Stimulated activated naive CD8-positive, alpha-beta T cell treated with anti-CD3 and anti-CD28 coated beads, Interleukin-15, amount 100 ng/mL, for 72 hours (primary cell): Measurements from ENCODE around the gene DYRK1A.
"Not testable (repeated sequence)": the region's sequence is repeated elsewhere in the genome, so short reads cannot be mapped to it uniquely, and the experiment has no call there.

ENCODE experiments used
- ATAC-seq: fragments of 150-1000 bp; cut with Tn5 transposase; 2 replicates; pipeline ENCODE4 v1.10.0; 2021; ENCODE audit warnings: mild to moderate bottlenecking, moderate library complexity
- DNase-seq, 2 donors: peaks; one replicate each; pipeline ENCODE4 v3.0.0; 2021 to 2022
- H3K27ac Mint-ChIP-seq, 2 donors: one replicate each; pipeline ENCODE4 v1.8.0; 2022; ENCODE audit warnings: mild to moderate bottlenecking in 2 of 2, mixed read lengths in 2 of 2, moderate library complexity in 2 of 2
- H3K27me3 Mint-ChIP-seq: one replicate; pipeline ENCODE4 v1.8.0; 2022; ENCODE audit warnings: mixed read lengths
- H3K4me1 Mint-ChIP-seq: one replicate; pipeline ENCODE4 v1.8.0; 2022; ENCODE audit warnings: mild to moderate bottlenecking, mixed read lengths
- H3K4me3 Mint-ChIP-seq, 2 donors: one replicate each; pipeline ENCODE4 v1.8.0; 2022; ENCODE audit warnings: mild to moderate bottlenecking in 2 of 2, mixed read lengths in 2 of 2, moderate library complexity in 1 of 2
- H3K9me3 Mint-ChIP-seq, 2 donors: one replicate each; pipeline ENCODE4 v1.8.0; 2022; ENCODE audit warnings: mixed read lengths in 2 of 2

Gene DYRK1A

DNA sequence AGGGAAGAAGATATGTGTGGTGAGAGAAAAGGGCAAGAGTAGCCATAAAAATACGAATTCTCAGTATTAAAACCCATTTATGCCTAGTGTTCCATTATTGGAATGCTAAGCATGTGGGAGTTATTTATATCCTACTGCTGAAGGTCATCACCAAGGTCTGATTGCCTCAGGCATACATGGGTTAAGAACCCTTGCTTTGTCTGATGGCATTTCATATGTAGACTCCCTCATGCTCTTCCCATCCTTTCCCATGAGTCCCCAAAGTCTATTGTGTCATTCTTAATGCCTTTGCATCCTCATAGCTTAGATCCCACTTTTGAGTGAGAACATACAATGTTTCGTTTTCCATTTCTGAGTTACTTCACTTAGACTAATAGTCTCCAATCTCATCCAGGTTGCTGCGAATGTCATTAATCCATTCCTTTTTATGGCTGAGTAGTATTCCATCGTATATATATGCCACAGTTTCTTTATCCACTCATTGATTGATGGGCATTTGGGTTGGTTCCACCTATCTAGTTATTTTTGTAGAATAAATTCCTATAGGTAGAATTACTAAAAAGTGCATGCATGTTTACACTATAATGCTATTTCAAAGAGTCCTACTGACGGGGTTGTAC is 172.5 kb downstream of the DYRK1A start:
- DNase-seq, result no peak
- Mint-ChIP-seq H3K4me3 (no peak overlapping the region), H3K4me1 (no peaks in the 10 kb centered on the region), H3K27ac (no peak overlapping the region), H3K27me3 (peaks cover 34% of the 10 kb centered on the region), H3K9me3 (peaks cover 23% of the 10 kb centered on the region in 2 donors)
- ATAC-seq, result no peak

DNA sequence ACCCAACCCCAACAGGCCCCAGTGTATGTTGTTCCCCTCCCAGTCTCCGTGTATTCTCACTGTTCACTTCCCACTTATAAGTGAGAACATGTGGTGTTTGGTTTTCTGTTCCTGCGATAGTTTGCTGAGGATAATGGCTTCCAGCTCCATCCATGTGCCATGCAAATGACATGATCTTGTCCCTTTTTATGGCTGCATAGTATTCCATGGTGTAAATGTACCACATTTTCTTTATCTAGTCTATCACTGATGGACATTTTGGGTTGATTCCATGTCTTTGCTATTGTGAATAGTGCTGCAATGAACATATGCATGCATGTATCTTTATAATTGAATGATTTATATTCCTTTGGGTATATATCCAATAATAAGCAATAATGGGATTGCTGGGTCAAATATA is 174.6 kb downstream of the DYRK1A start:
- peak overlapping the region in 1 of 2 donors; percentile 26 for H3K27ac Mint-ChIP-seq
- H3K27me3 Mint-ChIP-seq, result peaks cover 20% of the 10 kb centered on the region
- not testable (repeated sequence) for H3K4me1 Mint-ChIP-seq, DNase-seq, ATAC-seq, H3K4me3 Mint-ChIP-seq
- H3K9me3 Mint-ChIP-seq, result peaks cover 23% of the 10 kb centered on the region in 2 donors

DNA sequence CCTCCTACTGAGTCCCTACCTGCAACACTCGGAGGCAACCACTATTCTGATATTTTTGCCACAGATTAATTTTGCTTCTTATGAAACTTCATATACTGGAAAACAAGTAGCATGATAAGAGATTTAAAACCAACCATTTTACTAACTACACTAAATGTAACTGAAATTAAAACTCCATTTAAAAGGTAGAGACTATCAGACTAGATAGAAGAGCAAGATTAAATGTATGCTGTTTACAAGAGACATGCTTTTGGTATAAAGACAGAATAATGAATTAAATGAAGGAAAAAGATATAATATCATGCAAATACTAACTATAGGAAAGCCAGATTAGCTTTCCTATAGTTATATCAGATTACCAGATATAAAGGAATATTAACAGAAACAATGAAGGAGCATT is 175.9 kb downstream of the DYRK1A start:
- no peak overlapping the region for H3K4me3 Mint-ChIP-seq
- ATAC-seq (no peak), DNase-seq (no peak)
- peaks cover 15% of the 10 kb centered on the region for H3K4me1 Mint-ChIP-seq
- H3K27ac Mint-ChIP-seq, result no peak overlapping the region
- peaks cover 21% of the 10 kb centered on the region for H3K27me3 Mint-ChIP-seq
- H3K9me3 Mint-ChIP-seq, result peaks cover 11 to 14% of the 10 kb centered on the region in 2 donors

DNA sequence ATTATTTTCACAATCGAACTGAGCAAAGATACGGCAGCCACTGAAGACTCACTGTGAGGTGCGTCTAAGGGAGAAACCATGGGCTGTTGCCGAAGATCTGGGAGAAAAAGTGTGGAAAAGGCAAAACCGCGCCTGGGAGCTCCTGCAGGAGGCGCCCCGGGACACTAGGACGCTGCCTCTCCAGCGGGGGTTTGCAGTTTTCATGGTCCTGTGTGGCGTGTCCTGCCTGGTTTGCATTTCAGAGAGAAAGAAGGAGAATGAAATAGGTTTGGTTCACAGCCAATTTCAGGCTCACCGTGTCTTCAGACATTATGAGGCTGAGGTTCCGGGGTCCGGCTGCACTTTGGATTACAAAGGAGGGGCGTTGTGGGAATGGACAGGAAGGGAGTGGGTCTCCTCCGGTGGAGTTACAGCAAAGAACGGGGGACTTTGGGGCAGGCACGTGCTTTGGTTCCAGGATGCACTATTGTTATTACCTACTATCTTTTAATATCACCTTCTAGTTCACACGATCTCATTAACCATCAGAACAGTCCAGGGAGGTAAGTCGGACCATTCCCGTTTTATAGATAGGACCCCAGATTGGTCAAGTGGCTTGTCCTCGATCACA is 179.8 kb downstream of the DYRK1A start:
- Mint-ChIP-seq H3K4me1 (peaks cover 21% of the 10 kb centered on the region), H3K27ac (peak overlapping the region in 1 of 2 donors; percentile 51), H3K27me3 (peaks cover 32% of the 10 kb centered on the region), H3K9me3 (peaks cover 10 to 11% of the 10 kb centered on the region in 2 donors), H3K4me3 (peak overlapping the region in 1 of 2 donors; percentile 35)
- no peak for DNase-seq
- ATAC-seq, result no peak

DNA sequence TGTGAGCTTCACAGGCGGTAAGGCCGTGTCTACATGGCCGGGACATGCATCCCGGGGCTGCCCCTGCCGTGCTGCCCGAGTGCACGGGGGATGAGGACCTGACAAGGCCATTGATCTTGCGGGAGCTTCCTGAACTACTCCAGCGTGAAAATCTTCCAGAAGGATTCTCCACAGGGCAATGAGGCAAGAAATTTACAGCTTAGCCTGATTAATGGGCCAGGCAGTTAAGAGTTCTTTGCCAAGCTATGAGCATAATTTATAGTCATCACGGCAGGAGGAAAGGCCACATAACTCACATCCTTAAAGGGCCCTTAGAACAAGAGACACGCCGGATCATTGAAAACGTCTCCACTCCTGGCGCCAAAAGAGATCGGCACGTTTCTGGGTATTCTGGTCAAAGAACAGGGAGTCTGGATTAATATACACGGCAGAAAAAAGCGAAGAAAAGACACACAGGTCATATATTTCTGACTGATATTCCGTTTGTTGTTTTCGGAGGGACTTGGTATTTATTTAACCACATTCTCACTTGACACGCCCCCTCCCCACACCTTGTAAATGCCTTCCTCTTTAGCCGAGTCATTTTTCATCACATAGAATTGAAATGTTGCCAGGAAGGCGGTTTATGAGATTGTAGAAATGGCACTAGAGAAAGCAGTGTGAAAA is 180.5 kb downstream of the DYRK1A start:
- no peak for DNase-seq
- peaks cover 10 to 11% of the 10 kb centered on the region in 2 donors for H3K9me3 Mint-ChIP-seq
- peak overlapping the region; percentile 35 to 52 for H3K4me3 Mint-ChIP-seq
- H3K4me1 Mint-ChIP-seq, result peaks cover 21% of the 10 kb centered on the region
- peak; percentile 43 for ATAC-seq
- peak overlapping the region; percentile 16 to 51 for H3K27ac Mint-ChIP-seq
- H3K27me3 Mint-ChIP-seq, result peaks cover 32% of the 10 kb centered on the region

DNA sequence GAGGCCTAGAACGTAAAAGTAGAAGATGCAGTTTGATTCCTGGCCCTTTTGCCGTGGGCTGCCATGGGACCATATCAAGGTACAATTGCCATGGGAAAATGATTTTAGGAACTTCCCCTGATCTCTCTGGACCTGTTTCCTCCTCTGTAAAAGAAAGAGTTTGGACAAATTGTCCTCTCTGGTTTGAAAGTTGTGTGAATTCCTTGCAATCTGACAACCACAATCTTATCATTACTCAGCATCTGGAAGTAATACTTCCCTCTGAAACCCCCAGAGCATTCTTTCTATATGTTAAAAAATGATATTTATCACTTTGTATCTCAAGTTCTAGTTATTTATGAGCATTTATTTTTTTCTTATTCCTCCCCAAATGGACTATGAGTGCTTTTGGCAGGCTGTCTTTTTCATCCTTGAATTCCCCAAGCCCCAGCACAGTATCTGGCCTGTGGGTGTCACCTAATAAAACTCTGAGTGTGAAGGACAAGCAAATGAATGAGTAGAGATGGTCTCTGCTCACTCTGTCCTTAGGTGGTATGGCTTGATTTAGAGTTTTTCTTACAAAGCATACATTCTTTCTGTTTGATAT is 181.1 kb downstream of the DYRK1A start:
- H3K4me1 Mint-ChIP-seq, result peaks cover 21% of the 10 kb centered on the region
- H3K27ac Mint-ChIP-seq, result peak overlapping the region in 1 of 2 donors; percentile 16
- H3K27me3 Mint-ChIP-seq, result peaks cover 38% of the 10 kb centered on the region
- peak overlapping the region in 1 of 2 donors; percentile 35 for H3K4me3 Mint-ChIP-seq
- DNase-seq, result no peak
- no peak for ATAC-seq
- peaks cover 4 to 5% of the 10 kb centered on the region in 2 donors for H3K9me3 Mint-ChIP-seq

DNA sequence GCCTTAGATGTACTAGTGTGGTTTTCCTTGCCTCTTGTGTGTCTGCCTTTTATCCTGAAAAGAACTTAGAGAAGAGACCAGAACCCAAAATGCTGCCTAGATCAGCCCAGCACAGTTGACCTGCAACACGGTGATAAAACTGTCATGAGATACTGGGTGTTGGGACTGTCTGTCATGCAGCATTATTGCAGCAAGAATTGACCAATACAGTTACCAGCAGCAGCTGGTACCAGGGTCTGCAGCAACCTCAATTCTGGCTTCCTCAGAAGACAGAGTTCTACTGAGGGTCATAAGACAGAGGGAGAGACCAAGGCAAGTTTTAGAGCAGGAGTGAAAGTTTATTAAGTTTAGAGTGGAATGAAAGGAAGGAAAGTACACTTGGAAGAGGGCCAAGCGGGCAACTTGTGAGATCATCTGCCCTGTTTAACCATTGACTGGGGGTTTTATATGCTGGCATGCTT is 182.0 kb downstream of the DYRK1A start:
- no peak for DNase-seq

DNA sequence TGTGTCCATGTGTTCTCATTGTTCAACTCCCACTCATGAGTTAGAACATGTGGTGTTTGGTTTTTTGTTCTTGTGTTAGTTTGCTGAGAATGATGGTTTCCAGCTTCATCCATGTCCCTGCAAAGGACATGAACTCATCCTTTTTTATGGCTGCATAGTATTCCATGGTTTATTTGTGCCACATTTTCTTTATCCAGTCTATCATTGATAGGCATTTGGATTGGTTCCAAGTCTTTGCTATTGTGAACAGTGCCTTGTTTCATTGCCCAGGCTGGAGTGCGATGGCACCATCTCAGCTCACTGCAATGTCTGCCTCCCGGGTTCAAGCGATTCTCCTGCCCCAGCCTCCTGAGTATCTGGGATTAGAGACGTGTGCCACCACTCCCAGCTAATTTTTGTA is 183.2 kb downstream of the DYRK1A start:
- H3K4me3 Mint-ChIP-seq, H3K9me3 Mint-ChIP-seq, ATAC-seq, H3K27ac Mint-ChIP-seq, DNase-seq: not testable (repeated sequence)
- H3K4me1 Mint-ChIP-seq, result peaks cover 21% of the 10 kb centered on the region
- peaks cover 48% of the 10 kb centered on the region for H3K27me3 Mint-ChIP-seq

More for the DNA sequence above, 182.0 kb downstream of the DYRK1A start:
- Mint-ChIP-seq H3K27me3 (peaks cover 42% of the 10 kb centered on the region), H3K27ac (no peak overlapping the region), H3K4me3 (no peak overlapping the region), H3K9me3 (no peaks in the 10 kb centered on the region), H3K4me1 (peaks cover 21% of the 10 kb centered on the region)
- no peak for ATAC-seq

DNA sequence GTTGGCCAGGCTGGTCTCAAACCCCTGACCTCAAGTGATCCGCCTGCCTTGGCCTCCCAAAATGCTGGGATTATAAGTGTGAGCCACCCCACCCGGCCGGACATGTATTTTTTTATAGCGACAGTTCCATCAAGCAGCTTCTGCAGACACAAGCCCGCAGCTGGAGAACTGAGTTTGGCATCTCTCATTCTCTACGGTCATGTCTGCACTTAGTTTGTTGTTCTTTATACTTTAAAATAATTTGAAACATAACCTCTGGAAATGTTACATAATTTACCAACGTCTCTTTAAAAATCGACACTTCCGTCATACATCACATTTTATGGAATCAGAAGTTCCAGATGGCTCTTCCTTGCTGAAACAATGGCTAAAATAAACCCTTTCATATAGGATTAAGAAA is 183.6 kb downstream of the DYRK1A start:
- no peak overlapping the region for H3K27ac Mint-ChIP-seq
- no peaks in the 10 kb centered on the region for H3K9me3 Mint-ChIP-seq
- ATAC-seq (no peak), DNase-seq (no peak)
- peaks cover 51% of the 10 kb centered on the region for H3K27me3 Mint-ChIP-seq
- no peak overlapping the region for H3K4me3 Mint-ChIP-seq
- peaks cover 21% of the 10 kb centered on the region for H3K4me1 Mint-ChIP-seq

DNA sequence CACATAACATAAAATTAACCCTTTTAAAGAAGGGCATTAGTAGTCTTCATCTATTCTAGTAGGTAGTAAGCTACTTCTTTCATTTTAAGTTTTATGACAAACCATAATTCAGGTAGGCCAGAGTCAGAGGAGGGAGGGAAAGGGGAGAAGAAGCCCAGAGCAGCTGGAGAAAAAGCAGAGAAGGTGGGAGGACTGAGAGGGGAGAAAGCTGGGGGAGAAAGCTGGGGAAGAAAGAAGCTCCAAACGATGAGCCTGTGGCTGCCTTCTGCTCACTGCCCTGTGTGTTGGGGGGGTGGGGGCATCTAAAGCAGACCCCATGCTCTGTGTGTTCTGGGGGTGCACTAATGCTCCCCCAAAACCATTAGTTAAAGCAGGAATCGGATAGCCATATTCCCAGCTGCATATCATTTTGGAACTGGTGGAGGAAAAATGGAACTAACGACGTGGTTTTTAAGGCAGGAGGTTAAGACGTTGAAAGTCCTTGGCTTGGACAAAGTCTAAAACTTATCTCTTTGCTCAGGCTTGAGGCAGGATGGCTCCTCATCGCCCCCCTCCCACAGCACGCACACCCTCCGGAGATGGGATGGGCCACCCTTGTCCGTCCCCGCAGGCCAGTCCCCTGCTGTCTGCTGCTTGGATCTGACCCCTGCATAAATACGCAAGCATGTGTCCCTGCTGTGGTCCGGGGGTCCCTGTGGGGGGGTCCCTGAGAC is 184.2 kb downstream of the DYRK1A start:
- Mint-ChIP-seq H3K27me3 (peaks cover 53% of the 10 kb centered on the region), H3K9me3 (no peaks in the 10 kb centered on the region), H3K4me3 (no peak overlapping the region), H3K27ac (peak overlapping the region in 1 of 2 donors; percentile 59), H3K4me1 (peaks cover 21% of the 10 kb centered on the region)
- DNase-seq, result no peak
- no peak for ATAC-seq

DNA sequence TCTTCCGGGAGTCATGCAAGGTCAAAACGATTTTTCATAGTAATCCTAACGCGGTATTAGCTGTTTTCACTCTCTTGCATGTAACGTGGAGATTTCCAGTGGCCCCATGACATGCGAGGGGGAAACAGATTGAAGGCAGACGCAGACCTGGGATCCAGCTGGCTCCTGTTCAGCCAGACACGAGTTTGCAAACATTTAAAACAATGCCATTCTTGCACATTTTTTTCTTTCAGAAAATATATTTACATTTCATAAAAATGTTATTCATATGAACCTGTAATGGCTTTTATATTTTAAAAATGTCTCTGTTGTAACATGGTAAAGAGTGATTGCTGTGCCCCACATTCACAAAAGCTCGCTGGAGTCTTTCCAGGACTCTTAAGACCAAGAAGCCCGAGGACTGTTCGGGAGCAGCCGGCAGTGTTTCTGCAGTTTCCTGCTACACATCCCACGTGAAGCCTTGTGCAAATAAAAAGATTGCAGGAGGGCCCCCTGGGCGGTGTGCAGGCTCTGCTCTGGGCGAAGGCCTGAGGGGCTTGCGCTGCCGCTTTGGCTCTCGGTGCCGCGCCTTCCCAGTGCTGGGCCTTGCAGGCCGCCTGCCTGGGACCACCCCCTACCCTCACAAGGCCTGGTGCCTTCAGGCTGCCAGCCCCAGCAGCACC is 184.9 kb downstream of the DYRK1A start:
- DNase-seq, result no peak
- Mint-ChIP-seq H3K4me3 (no peak overlapping the region), H3K9me3 (no peaks in the 10 kb centered on the region), H3K27me3 (peaks cover 49% of the 10 kb centered on the region), H3K4me1 (peaks cover 17% of the 10 kb centered on the region), H3K27ac (peak overlapping the region in 1 of 2 donors; percentile 59)
- ATAC-seq, result no peak

DNA sequence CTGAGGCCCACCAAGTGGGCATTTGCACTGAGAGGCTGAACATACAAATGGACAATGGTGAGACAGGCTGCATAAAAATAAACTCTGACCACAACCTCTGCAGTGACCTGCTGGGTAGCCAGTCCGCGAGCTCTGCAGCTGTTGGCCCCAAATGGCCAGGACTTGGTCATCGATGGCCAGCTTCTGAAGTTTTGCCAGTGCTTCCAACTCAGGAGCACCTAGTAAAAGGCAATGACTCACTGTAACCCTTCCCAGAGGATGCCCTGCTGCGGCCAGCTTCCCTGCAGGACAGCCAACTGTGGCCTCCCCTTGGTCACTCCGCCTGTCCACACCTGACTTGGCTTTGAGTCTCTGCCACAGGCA is 185.4 kb downstream of the DYRK1A start:
- no peak overlapping the region for H3K27ac Mint-ChIP-seq
- peaks cover 12% of the 10 kb centered on the region for H3K4me1 Mint-ChIP-seq
- no peaks in the 10 kb centered on the region for H3K9me3 Mint-ChIP-seq
- H3K27me3 Mint-ChIP-seq, result peaks cover 44% of the 10 kb centered on the region
- DNase-seq (no peak), ATAC-seq (no peak)
- H3K4me3 Mint-ChIP-seq, result no peak overlapping the region

DNA sequence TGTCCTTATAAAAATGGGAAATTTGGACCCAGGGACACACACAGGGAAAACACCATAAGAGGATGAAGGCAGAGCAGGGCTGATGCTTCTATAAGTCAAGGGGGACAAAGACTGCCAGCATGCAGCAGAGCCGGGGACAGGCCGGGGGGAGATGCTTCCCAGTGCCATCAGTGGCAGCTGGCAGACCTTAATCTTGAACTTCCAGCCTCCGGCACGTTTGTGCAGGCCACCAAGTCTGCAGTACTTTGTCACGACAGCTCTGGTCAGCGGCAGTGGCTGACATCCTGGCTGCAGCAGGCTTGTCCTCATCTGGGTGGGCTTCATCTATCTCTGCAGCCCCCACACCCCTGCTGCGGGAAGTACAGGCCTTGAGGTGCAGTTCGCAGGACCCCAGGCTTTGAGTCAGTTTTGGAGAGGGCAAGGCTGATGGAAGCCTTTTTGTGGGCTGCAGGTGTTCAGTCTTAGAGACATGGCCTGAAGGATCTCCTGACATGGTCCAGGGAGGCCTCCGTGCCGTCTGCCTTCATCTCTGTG is 186.0 kb downstream of the DYRK1A start:
- no peaks in the 10 kb centered on the region for H3K9me3 Mint-ChIP-seq
- H3K27ac Mint-ChIP-seq, result no peak overlapping the region
- peaks cover 6% of the 10 kb centered on the region for H3K4me1 Mint-ChIP-seq
- H3K4me3 Mint-ChIP-seq, result no peak overlapping the region
- DNase-seq, result no peak
- ATAC-seq, result no peak
- H3K27me3 Mint-ChIP-seq, result peaks cover 38% of the 10 kb centered on the region

DNA sequence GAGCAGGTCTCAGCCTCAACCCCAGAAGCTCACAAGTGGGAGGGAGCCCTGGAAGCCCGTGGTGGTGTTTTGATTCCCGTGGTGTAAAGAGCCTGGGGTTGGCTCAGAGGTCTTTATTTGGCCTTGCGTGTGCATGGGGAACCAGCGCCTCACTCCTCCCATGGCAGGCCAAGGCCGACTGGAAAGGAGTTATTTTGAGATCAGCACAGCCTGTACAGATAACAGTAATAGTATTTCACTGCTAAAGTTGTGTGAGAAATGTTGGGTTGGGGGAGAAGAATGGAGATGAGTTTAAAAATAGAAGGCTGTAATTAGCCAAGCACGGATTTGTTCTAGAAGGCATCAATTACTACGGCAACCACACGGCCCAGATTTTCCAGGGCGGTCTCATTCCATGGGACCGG is 186.5 kb downstream of the DYRK1A start:
- DNase-seq (no peak), ATAC-seq (no peak)
- Mint-ChIP-seq H3K4me1 (peaks cover under 1% of the 10 kb centered on the region), H3K27me3 (peaks cover 34% of the 10 kb centered on the region), H3K4me3 (no peak overlapping the region), H3K9me3 (no peaks in the 10 kb centered on the region), H3K27ac (no peak overlapping the region)
